Measurements from ENCODE around the gene PSMA4. TPM values are rescaled to one million over a fixed set of nuclear protein-coding genes. Genes with fewer than 3 reads are reported as not detected.

PSMA4 gene
- total and polyA plus RNA-seq, 2 donors (not counting 1 experiment from before 2014, with no cell fraction given) = 54.6 to 95.9 TPM

DNA sequence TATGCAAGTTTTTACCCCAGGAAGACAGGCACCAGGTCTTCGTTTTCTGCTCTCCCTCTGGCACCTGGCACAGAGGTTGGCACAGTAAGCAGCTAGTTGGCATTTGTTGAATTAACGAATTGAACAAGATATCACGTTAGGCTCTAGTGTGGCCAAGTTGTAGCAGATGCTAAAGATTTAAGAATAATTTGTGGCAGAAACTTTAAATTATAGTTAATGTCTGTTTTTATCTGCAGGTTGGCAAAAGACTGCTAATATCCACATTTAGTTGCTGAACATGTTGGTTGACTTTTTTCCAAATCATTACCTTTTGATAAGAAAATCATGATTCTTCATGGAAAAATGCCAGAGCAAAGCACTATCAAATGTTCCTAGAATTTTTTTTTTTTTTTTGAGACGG is 33.2 kb downstream of the PSMA4 start:
- no peak overlapping the region for H2AFZ ChIP-seq (ENCODE audit: insufficient read depth, low read depth, low read length, poor library complexity, severe bottlenecking)
- no peaks in the 10 kb centered on the region for H3K79me2 ChIP-seq (ENCODE audit: control insufficient read depth, insufficient read depth, low read length)
- H3K9ac ChIP-seq (ENCODE audit: low read length) = no peak overlapping the region
- WGBS (ENCODE audit: insufficient coverage) = 86% methylated on average over 3 of the region's 4 CpGs
- H3K9me3 ChIP-seq (ENCODE audit: control extremely low read depth in 1 of 3, control insufficient read depth in 2 of 3, insufficient read depth in 1 of 3, low read length in 2 of 3) = no peaks in the 10 kb centered on the region
- Mint-ChIP-seq H3K4me3 (no peak overlapping the region), H3K27me3 (no peaks in the 10 kb centered on the region), H3K27ac (no peak overlapping the region), H3K9me3 (ENCODE audit: insufficient read depth) (no peaks in the 10 kb centered on the region), H3K4me1 (no peaks in the 10 kb centered on the region)
- no peaks in the 10 kb centered on the region for H3K27me3 ChIP-seq (replicated peaks in 1 of 4; ENCODE audit: control extremely low read depth in 1 of 4, control insufficient read depth in 3 of 4, insufficient read depth in 4 of 4, low read length in 3 of 4)
- no peak overlapping the region for H3K4me3 ChIP-seq (ENCODE audit: control extremely low read depth in 1 of 5, extremely low read depth in 1 of 5, insufficient read depth in 1 of 5, low read depth in 2 of 5, low read length in 4 of 5)
- no peaks in the 10 kb centered on the region for H3K36me3 ChIP-seq (replicated peaks in 1 of 2; ENCODE audit: control extremely low read depth in 1 of 2, control insufficient read depth in 1 of 2, extremely low read depth in 1 of 2, insufficient read depth in 2 of 2, low read length in 1 of 2)
- ChIA-PET CTCF (no interaction called here), POLR2A (no interaction called here)
- no peak for ATAC-seq (ENCODE audit: low read depth)
- no peak for TF ChIP-seq EZH2 (IDR thresholded peaks at IDR 0.05; ENCODE audit: borderline replicate concordance, insufficient read depth, low read depth, low read length, poor library complexity, severe bottlenecking)
- TF ChIP-seq, protein P1, sequence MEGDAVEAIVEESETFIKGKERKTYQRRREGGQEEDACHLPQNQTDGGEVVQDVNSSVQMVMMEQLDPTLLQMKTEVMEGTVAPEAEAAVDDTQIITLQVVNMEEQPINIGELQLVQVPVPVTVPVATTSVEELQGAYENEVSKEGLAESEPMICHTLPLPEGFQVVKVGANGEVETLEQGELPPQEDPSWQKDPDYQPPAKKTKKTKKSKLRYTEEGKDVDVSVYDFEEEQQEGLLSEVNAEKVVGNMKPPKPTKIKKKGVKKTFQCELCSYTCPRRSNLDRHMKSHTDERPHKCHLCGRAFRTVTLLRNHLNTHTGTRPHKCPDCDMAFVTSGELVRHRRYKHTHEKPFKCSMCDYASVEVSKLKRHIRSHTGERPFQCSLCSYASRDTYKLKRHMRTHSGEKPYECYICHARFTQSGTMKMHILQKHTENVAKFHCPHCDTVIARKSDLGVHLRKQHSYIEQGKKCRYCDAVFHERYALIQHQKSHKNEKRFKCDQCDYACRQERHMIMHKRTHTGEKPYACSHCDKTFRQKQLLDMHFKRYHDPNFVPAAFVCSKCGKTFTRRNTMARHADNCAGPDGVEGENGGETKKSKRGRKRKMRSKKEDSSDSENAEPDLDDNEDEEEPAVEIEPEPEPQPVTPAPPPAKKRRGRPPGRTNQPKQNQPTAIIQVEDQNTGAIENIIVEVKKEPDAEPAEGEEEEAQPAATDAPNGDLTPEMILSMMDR (IDR thresholded peaks at IDR 0.05) = no peak
- H3K4me1 ChIP-seq (ENCODE audit: control insufficient read depth in 2 of 2, insufficient read depth in 2 of 2, low read length in 2 of 2) = no peaks in the 10 kb centered on the region
- H3K27ac ChIP-seq (ENCODE audit: low read length in 2 of 2) = no peak overlapping the region
- DNase-seq = no peak
- H3K4me2 ChIP-seq (replicated peaks; ENCODE audit: low read depth, low read length, poor library complexity, severe bottlenecking) = no peak overlapping the region
- intact Hi-C loops (cut with micrococcal nuclease) = no loop called here
- no peaks in the 10 kb centered on the region for H4K20me1 ChIP-seq (ENCODE audit: control insufficient read depth, insufficient read depth, low read length, poor library complexity, severe bottlenecking)

DNA sequence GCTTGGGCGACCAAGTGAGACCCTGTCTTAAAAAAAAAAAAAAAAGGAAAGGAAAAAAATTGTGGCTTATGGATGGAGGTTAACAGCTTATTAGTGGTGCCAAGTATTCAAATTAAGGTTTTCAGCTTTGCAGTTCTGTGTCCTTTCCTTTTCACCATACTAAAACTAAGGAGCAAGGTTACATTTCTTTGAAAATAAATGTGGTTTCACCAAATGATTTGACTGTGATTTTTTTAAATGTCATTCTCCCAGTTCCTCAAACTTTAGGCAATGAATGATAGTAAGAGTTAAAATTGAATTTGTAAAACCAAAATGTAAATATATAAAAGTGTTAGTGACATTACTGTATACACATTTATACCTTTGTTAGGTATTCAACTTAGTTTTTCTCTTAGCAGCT is 34.7 kb downstream of the PSMA4 start:
- H3K9me3 Mint-ChIP-seq (ENCODE audit: insufficient read depth) = no peaks in the 10 kb centered on the region

More for the DNA sequence above, 34.7 kb downstream of the PSMA4 start:
- Histone ChIP-seq H3K9ac (ENCODE audit: low read length) (no peak overlapping the region), H4K20me1 (ENCODE audit: control insufficient read depth, insufficient read depth, low read length, poor library complexity, severe bottlenecking) (no peaks in the 10 kb centered on the region), H3K79me2 (ENCODE audit: control insufficient read depth, insufficient read depth, low read length) (no peaks in the 10 kb centered on the region), H3K4me1 (ENCODE audit: control insufficient read depth in 2 of 2, insufficient read depth in 2 of 2, low read length in 2 of 2) (no peaks in the 10 kb centered on the region), H3K27ac (ENCODE audit: low read length in 2 of 2) (no peak overlapping the region), H3K4me3 (ENCODE audit: control extremely low read depth in 1 of 5, extremely low read depth in 1 of 5, insufficient read depth in 1 of 5, low read depth in 2 of 5, low read length in 4 of 5) (no peak overlapping the region), H3K4me2 (replicated peaks; ENCODE audit: low read depth, low read length, poor library complexity, severe bottlenecking) (no peak overlapping the region), H2AFZ (ENCODE audit: insufficient read depth, low read depth, low read length, poor library complexity, severe bottlenecking) (no peak overlapping the region), H3K36me3 (replicated peaks in 1 of 2; ENCODE audit: control extremely low read depth in 1 of 2, control insufficient read depth in 1 of 2, extremely low read depth in 1 of 2, insufficient read depth in 2 of 2, low read length in 1 of 2) (no peaks in the 10 kb centered on the region), H3K9me3 (ENCODE audit: control extremely low read depth in 1 of 3, control insufficient read depth in 2 of 3, insufficient read depth in 1 of 3, low read length in 2 of 3) (no peaks in the 10 kb centered on the region), H3K27me3 (replicated peaks in 1 of 4; ENCODE audit: control extremely low read depth in 1 of 4, control insufficient read depth in 3 of 4, insufficient read depth in 4 of 4, low read length in 3 of 4) (no peaks in the 10 kb centered on the region)
- Mint-ChIP-seq H3K4me1 (no peaks in the 10 kb centered on the region), H3K27me3 (no peaks in the 10 kb centered on the region), H3K27ac (no peak overlapping the region), H3K4me3 (no peak overlapping the region)
- no peak for DNase-seq
- no peak for TF ChIP-seq EZH2 (IDR thresholded peaks at IDR 0.05; ENCODE audit: borderline replicate concordance, insufficient read depth, low read depth, low read length, poor library complexity, severe bottlenecking)
- TF ChIP-seq, protein P1 (IDR thresholded peaks at IDR 0.05) = no peak
- no CpG with 5 or more reads among the region's 1 CpG for WGBS (ENCODE audit: insufficient coverage)
- no peak for ATAC-seq (ENCODE audit: low read depth)
- CTCF ChIA-PET = no interaction called here
- intact Hi-C loops (cut with micrococcal nuclease) = no loop called here
- POLR2A ChIA-PET = no interaction called here

Measured in B cell (primary cell).